Esophagus muscularis mucosa (tissue), 3 donors: ENCODE measurements around the gene ZFHX3.

Source experiments
- POLR2A ChIP-seq: fragments of 450-650 bp; IDR thresholded peaks from one replicate; pipeline ENCODE4 v1.6.1; 2017; ENCODE audit warnings: antibody characterized with exemption, moderate library complexity, mild to moderate bottlenecking, low read depth
- POLR2AphosphoS5 ChIP-seq, 2 donors: sonication (generic); formaldehyde crosslinking; IDR thresholded peaks; one replicate each; pipeline ENCODE4 v1.6.1; 2017; ENCODE audit warnings: antibody characterized with exemption in 2 of 2
- TF ChIP-seq, protein P1 (sequence below), 3 experiments: fragments of 200-600 bp in 2 of 3; fragments of 450-650 bp in 1 of 3; sonication (generic) in 2 of 3; IDR thresholded peaks; one replicate each; pipeline ENCODE4 v1.5.1; 2017 to 2019; ENCODE audit warnings: antibody characterized with exemption in 3 of 3, mild to moderate bottlenecking in 2 of 3, moderate library complexity in 1 of 3

GRCh38 chr16:72910381-72910780 is 137.5 kb downstream of the ZFHX3 start:
- TF ChIP-seq, protein P1, sequence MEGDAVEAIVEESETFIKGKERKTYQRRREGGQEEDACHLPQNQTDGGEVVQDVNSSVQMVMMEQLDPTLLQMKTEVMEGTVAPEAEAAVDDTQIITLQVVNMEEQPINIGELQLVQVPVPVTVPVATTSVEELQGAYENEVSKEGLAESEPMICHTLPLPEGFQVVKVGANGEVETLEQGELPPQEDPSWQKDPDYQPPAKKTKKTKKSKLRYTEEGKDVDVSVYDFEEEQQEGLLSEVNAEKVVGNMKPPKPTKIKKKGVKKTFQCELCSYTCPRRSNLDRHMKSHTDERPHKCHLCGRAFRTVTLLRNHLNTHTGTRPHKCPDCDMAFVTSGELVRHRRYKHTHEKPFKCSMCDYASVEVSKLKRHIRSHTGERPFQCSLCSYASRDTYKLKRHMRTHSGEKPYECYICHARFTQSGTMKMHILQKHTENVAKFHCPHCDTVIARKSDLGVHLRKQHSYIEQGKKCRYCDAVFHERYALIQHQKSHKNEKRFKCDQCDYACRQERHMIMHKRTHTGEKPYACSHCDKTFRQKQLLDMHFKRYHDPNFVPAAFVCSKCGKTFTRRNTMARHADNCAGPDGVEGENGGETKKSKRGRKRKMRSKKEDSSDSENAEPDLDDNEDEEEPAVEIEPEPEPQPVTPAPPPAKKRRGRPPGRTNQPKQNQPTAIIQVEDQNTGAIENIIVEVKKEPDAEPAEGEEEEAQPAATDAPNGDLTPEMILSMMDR (IDR thresholded peaks at IDR 0.05): no peak
- TF ChIP-seq POLR2AphosphoS5 (IDR thresholded peaks at IDR 0.05) (no peak), POLR2A (no peak)
